ENCODE measurements around the gene BARD1. TPM values are rescaled to one million over a fixed set of nuclear protein-coding genes. Genes with fewer than 3 reads are reported as not detected.

BARD1 gene
- total RNA-seq, 3 donors from 2014 or later: 4.3 to 27.8 (median 16.7) TPM

DNA sequence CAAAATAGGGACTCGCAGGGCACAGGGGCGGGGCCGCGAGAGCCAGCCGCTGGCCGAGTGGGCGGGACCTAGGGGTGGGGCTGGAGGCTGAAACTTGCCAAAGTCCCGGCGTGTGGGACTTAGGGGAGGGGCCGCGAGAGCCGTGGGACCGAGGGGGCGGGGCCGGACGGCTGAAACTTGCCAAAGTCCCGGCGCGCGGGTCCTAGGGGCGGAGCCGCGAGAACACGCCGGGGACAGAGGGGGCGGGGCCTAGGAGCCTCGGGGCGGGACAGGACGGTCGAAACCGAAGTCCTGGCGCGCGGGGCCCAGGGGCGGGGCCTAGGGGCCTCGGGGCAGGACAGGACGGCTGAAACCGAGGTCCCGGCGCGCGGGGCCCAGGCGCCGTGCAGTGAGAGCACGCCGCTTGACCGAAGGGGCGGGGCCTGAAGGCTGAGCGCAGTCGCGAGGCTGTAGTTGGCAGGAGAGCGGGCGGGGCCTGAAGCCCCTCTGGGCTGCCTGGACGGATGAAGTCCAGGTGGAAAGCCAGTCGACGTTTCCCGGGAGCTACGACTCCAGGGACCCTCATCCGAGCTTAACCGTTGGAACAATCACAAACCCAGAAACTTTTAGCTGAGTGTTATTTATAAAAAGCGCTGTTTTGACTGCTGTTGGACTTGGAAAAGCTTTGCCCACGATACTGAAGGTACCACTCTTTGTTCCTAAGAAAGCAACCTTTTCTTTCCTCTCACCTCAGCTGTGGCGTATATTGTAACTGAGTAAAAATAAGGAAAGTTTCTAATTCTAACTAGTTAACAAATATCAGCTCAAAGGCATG lies 475 bp upstream of the BARD1 start:
- H3K9me3 ChIP-seq: no peaks in the 10 kb centered on the region
- no peaks in the 10 kb centered on the region for H3K4me1 ChIP-seq
- intact Hi-C loops (cut with DNase I; ENCODE audit: low total_unique reads): no loop called here
- TF ChIP-seq POLR2AphosphoS5 (IDR thresholded peaks at IDR 0.05): peak in 1 of 3 donors; percentile 75
- no peak for TF ChIP-seq CTCF (IDR thresholded peaks at IDR 0.05)
- H3K4me3 ChIP-seq: peak overlapping the region; percentile 60 to 94 (median 62)
- no peaks in the 10 kb centered on the region for H3K27me3 ChIP-seq
- no peaks in the 10 kb centered on the region for H3K36me3 ChIP-seq
- DNase-seq (ENCODE audit: low spot score in 2 of 2): peak; percentile 97 to 98
- peak overlapping the region; percentile 86 to 94 for H3K27ac ChIP-seq

DNA sequence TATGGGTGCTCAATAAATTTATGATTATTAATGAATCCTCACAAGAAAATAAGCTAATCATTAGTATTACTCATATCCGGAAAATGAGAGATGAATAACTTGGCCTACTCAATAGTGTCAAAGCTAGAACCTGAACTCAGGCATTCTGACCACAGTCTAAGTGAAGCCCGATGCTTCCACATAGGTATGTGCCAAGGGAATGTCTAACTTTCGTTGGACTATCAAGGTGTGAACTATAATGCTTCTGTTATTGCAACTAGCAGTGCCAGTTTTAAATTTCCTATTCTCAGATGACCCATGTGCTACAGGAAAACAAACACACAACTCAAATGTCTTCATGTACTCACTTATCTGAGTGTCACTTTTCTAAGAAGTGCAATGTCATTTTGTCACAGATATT lies 1.8 kb downstream of the BARD1 start:
- H3K27ac ChIP-seq: peak overlapping the region; percentile 43 to 86
- TF ChIP-seq CTCF (IDR thresholded peaks at IDR 0.05): no peak
- TF ChIP-seq POLR2AphosphoS5 (IDR thresholded peaks at IDR 0.05): no peak
- no peak for TF ChIP-seq POLR2A (IDR thresholded peaks at IDR 0.05)
- intact Hi-C loops (cut with DNase I; ENCODE audit: low total_unique reads): no loop called here

DNA sequence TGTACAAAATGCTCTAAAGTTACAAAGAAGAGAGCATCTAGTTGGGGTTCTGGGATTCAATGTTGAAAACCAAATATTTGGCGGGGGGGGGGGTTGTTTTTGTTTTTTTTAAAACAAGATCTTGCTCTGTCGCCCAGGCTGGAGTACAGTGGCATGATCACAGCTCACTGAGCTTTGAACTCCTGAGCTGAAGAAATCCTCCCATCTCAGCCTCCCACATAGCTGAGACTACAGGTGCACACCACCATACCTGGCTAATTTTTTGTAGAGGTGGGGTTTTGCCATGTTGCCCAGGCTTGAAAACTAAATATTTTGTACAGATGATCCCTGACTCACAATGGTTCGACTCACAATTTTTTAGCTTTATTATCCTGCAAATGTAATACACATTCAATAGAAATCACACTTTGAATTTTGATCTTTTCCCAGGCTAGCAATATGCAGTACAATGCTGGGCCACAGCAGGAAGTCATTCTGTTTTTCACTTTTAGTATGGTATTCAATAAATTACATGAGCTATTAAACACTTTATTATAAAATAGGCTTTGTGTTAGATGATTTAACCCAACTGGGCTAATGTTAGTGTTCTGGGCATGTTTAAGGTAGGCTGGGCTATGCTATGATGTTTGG lies 7.6 kb downstream of the BARD1 start:
- no peaks in the 10 kb centered on the region for H3K4me1 ChIP-seq
- no peak for DNase-seq (ENCODE audit: low spot score in 2 of 2)
- no peak overlapping the region for H3K4me3 ChIP-seq
- TF ChIP-seq POLR2AphosphoS5 (IDR thresholded peaks at IDR 0.05): no peak
- no peak for TF ChIP-seq POLR2A (IDR thresholded peaks at IDR 0.05)
- TF ChIP-seq CTCF (IDR thresholded peaks at IDR 0.05): no peak
- no peak overlapping the region for H3K27ac ChIP-seq
- H3K9me3 ChIP-seq: no peaks in the 10 kb centered on the region
- no peaks in the 10 kb centered on the region for H3K36me3 ChIP-seq
- intact Hi-C loops (cut with DNase I; ENCODE audit: low total_unique reads): no loop called here
- no peaks in the 10 kb centered on the region for H3K27me3 ChIP-seq

More for the DNA sequence above, 1.8 kb downstream of the BARD1 start:
- Histone ChIP-seq H3K36me3 (no peaks in the 10 kb centered on the region), H3K4me1 (no peaks in the 10 kb centered on the region), H3K4me3 (peak overlapping the region; percentile 60 to 94 (median 62)), H3K27me3 (no peaks in the 10 kb centered on the region), H3K9me3 (no peaks in the 10 kb centered on the region)
- no peak for DNase-seq (ENCODE audit: low spot score in 2 of 2)

DNA sequence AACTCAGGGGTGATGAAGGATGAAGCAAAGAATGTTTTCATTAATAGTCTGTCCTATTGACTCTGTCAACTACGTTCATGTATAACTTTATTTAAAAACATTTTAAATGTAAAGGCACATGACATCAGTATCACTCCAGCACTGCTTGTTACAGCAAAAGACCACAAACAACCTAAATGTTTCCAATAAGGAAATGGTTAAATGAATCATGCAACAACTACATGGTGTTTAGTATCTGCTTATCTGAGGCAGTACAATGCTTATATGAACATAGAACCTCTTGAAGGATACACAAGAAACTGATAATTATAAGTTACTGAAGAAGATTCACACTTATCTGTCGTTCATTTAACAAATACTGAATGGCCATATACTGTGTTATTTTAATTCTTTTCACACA lies 8.4 kb downstream of the BARD1 start:
- Histone ChIP-seq H3K27ac (no peak overlapping the region), H3K9me3 (no peaks in the 10 kb centered on the region), H3K4me3 (no peak overlapping the region), H3K4me1 (no peaks in the 10 kb centered on the region), H3K27me3 (no peaks in the 10 kb centered on the region), H3K36me3 (no peaks in the 10 kb centered on the region)
- intact Hi-C loops (cut with DNase I; ENCODE audit: low total_unique reads): no loop called here
- TF ChIP-seq POLR2AphosphoS5 (IDR thresholded peaks at IDR 0.05): no peak
- TF ChIP-seq CTCF (IDR thresholded peaks at IDR 0.05): no peak
- TF ChIP-seq POLR2A (IDR thresholded peaks at IDR 0.05): no peak
- DNase-seq (ENCODE audit: low spot score in 2 of 2): no peak

- no peaks in the 10 kb centered on the region for H3K27me3 ChIP-seq
- H3K36me3 ChIP-seq: no peaks in the 10 kb centered on the region
- no peak overlapping the region for H3K4me3 ChIP-seq
- intact Hi-C loops (cut with DNase I; ENCODE audit: low total_unique reads): no loop called here
- TF ChIP-seq CTCF (IDR thresholded peaks at IDR 0.05) (no peak), POLR2AphosphoS5 (IDR thresholded peaks at IDR 0.05) (no peak)
- no peaks in the 10 kb centered on the region for H3K4me1 ChIP-seq
- DNase-seq (ENCODE audit: low spot score in 2 of 2): no peak
- no peaks in the 10 kb centered on the region for H3K9me3 ChIP-seq
- H3K27ac ChIP-seq: no peak overlapping the region
Measured at GRCh38 chr2:214800180-214800579, 9.3 kb downstream of the BARD1 start.

Measured in breast epithelium (tissue), 4 donors.